ENCODE data around the gene TUBGCP3.
"Not testable (repeated sequence)": the region's sequence is repeated elsewhere in the genome, so short reads cannot be mapped to it uniquely, and the experiment has no call there.

TUBGCP3 gene

DNA sequence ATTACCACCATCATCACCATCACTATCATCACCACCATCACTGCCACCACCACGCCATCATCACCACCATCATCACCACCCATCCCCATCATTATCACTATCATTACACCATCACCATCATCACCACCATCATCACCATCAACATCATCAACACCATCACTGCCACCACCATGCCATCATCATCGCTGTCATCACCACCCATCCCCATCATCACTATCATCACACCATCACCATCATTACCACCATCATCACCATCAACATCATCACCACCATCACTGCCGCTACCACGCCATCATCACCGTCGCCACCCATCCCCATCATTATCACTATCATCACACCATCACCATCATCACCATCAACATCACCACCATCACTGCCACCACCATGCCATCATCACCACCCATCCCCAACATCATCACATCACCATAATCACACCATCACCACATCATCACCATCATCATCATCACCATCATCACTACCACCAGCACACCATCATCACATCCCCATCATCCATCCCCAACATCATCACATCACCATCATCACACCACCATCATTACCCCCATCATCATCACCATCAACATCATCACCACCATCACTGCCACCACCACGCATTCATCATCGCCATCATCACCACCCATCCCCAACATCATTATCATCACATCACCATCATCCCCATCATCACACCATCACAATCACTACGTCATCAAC, 61.7 kb downstream of the TUBGCP3 start:
- DNase-seq (ENCODE audit: low spot score) = no peak

DNA sequence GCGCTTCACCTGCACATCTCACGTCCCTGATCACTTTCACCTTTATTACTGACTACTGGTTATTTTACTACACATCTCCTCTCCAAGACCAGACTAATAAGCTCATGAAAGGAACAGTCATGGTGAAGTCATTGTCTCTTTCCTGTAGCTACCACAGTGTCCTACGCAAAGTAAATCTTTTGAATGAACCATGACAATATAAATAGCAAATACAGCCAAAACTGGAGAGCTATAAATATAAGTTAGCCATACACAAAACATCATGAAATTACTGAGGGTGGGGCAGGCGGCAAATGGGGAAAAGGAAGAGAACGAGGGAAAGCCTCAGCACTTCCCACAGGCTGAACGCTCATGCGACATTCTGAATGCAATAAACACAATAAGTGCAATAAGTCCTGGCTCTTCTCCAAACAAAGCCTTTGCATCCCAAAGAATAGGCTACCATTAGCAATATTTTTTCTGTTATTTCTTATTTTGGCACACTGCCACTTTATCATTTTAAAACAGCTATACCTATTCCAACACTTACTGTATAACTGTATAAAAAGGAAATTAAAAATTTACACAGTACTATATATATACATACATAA, 62.5 kb downstream of the TUBGCP3 start:
- no peak for DNase-seq (ENCODE audit: low spot score)

GRCh38 chr13:112522578-112522977, 65.4 kb downstream of the TUBGCP3 start:
- DNase-seq (ENCODE audit: low spot score) = no peak

GRCh38 chr13:112521073-112521685, 66.8 kb downstream of the TUBGCP3 start:
- no peak for DNase-seq (ENCODE audit: low spot score)

- DNase-seq (ENCODE audit: low spot score) = no peak
These were observed 68.4 kb downstream of the TUBGCP3 start for GRCh38 chr13:112519517-112520060.

DNA sequence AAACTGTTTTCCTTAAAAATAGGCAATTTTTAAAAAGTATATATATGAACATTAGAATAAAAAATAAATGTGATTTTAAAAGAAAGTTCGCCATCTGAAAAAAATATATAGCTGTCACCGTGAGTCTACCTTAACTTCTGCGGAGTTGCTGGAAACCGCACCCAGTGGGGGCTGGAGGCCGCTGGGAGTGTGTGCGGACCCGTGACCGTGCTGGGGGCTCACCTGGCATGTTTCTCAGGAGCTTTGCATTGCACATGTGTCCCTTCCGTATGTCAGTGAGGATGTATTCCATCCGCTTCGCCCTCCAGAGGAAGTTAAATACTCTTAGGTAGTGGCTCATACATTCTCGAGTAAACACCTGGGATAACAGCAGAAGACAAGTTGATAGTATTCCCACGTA, 71.7 kb downstream of the TUBGCP3 start:
- DNase-seq (ENCODE audit: low spot score) = no peak

DNA sequence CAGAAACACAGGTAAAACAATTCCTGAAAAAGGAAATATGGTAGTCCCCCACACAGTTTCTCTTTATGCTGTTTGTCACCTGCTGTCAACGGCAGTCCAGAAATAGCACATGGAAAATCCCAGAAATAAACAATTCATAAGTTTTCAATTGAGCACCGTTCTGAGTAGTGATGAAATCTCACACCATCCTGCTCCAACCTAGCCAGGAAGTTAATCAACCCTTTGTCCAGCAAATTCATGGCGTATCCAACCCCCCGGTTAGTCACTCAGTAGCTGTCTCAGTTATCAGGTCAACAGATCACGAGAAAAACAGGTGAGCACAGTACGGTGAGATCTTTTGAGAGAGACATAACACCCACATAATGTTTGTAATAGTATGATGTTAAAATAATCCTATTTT, 74.2 kb downstream of the TUBGCP3 start:
- DNase-seq (ENCODE audit: low spot score) = no peak

DNA sequence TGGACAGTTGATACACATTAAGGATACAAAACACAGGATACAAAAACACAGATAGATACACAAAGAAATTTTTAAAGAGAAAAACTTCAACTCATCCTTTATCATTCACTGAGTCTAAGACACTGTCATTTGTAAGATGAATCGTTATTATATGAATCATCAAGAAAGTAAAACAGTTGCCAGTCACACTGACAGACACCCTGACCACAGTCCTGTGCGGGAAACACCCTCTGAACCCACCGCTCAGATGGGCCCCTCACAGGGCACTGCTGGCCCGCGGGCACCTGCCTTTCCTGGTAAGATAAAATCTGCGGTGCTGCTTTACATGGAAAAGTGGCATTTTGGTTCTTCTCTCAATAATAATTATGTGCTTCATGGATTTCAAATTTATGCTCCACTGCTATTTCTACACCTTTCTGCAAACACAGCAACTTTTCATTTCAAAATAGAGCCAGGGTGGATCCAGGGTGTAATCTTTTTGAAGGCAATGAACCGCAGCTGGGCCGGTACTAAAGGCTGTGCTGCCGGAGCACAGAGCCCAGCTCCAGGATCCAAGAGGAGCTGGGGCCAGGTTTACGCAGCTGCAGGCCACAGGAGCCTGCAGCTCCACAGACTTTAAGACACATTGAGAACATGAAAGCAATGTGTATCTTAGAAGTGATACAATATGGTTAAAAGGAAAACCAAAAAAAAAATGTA, 76.8 kb downstream of the TUBGCP3 start:
- DNase-seq (ENCODE audit: low spot score) = no peak

DNA sequence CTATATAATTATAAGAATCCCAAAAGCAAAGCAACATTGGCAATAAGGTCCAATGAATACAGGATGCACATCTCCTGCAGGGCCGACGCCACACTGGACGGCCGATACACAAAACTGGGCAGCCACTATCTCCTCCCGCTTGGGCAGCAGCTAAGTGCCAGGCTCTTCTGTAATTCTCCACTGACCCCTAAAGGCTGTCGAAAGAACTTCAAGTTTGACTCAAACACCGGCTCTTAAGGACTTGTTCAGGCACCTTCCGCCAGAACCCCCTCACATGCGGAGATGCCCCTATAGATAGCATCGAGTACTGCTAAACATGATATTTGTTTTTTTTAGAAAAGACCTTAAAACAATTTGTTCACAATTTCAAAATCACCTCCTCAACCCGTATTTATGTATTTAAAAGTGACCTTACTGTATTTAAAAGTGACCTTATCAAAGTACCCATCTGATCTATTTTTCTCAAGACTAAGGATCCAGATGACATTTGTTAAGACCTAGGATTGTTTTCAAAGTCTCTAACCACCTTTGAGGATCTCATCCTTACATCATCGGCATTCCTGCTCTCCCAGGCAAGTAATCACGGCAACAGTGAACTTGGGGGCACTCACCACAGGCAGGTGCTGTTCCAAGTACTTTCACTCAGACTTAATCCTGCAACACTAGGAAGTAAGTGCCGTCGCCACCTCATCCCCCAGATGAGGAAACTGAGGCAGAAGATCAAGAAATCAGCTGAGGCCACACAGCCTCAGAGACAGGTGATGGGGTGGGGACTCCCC, 77.8 kb downstream of the TUBGCP3 start:
- DNase-seq (ENCODE audit: low spot score) = no peak

DNA sequence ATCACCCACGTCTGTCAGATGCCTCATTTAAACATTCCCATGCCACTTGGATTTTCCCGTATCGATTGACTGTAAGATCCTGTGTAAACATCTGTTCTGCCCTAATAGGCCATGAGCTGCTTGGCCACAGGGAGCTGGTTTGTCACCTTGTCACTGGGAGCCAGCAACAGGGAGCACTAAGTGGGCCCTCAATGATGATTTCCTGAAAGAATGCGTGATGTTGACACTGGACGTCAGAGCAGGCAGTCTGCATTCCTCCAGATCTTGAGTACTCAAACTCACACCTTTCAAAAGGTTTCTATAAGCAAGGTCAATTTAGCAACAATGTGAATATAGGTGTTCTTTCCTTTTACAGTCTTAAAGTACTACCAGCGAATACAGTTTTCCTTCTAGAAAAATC, 78.8 kb downstream of the TUBGCP3 start:
- DNase-seq (ENCODE audit: low spot score) = no peak

GRCh38 chr13:112506046-112506445, 81.9 kb downstream of the TUBGCP3 start:
- DNase-seq (ENCODE audit: low spot score) = no peak

GRCh38 chr13:112496166-112496565, 91.8 kb downstream of the TUBGCP3 start:
- no peak for DNase-seq (ENCODE audit: low spot score)

GRCh38 chr13:112495465-112495864, 92.5 kb downstream of the TUBGCP3 start:
- DNase-seq (ENCODE audit: low spot score) = no peak

GRCh38 chr13:112489199-112489598, 98.8 kb downstream of the TUBGCP3 start:
- DNase-seq (ENCODE audit: low spot score) = no peak

DNA sequence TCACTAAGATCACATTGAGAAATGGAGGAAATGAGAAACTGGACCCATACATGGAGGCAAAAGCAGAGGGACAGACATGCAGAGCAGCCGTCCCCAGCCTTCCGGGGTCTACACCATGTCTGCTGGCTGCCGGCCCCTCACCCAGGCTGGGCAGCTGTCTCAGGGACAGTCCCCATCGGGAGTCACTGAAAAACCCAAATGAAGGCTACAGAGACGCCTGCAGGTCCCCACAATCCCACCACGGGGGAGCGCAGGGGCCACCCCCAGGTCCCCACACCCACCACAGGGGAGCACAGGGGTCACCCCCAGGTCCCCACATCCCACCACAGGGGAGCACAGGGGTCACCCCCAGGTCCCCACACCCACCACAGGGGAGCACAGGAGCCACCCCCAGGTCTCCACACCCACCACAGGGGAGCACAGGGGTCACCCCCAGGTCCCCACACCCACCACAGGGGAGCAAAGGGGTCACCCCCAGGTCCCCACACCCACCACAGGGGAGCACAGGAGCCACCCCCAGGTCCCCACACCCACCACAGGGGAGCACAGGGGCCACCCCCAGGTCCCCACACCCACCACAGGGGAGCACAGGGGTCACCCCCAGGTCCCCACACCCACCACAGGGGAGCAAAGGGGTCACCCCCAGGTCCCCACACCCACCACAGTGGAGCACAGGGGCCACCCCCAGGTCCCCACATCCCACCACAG, 99.5 kb downstream of the TUBGCP3 start:
- DNase-seq (ENCODE audit: low spot score) = not testable (repeated sequence)

GRCh38 chr13:112487127-112487517, 100.8 kb downstream of the TUBGCP3 start:
- no peak for DNase-seq (ENCODE audit: low spot score)

GRCh38 chr13:112486386-112487126, 101.4 kb downstream of the TUBGCP3 start:
- DNase-seq (ENCODE audit: low spot score) = no peak

GRCh38 chr13:112485814-112486213, 102.1 kb downstream of the TUBGCP3 start:
- not testable (repeated sequence) for DNase-seq (ENCODE audit: low spot score)

- DNase-seq (ENCODE audit: low spot score) = no peak
These were observed 104.7 kb downstream of the TUBGCP3 start for GRCh38 chr13:112483299-112483698.

GRCh38 chr13:112481458-112481857, 106.5 kb downstream of the TUBGCP3 start:
- DNase-seq (ENCODE audit: low spot score) = no peak

Data from CD4-positive, alpha-beta T cell treated with Interleukin-2 at 100 ng/mL for 4 hours (primary cell).